ENCODE results near the gene GABRB3.

The GABRB3 gene

DNA sequence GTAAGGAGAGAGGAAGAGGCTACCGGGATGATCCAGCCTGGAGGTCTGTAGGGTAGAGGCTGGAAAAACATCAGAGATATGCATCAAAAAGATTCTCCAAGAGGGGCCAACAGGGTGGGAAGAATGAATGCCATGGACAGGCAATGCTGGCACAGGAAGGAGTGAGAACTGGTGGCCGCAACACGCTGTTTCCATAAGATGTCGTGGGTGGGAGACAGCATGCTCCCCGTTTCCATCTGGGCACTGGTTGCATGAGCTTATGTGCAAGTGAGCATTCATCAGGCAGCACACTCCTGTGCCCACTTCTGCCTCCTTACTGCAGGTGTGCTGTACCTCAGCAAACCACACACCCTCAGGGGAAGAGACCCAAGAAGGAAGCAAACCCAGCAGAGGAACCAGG lies 59.4 kb downstream of the GABRB3 start:
- Mint-ChIP-seq H3K9me3 (peaks cover 7% of the 10 kb centered on the region), H3K4me1 (no peaks in the 10 kb centered on the region), H3K4me3 (no peak overlapping the region), H3K27ac (no peak overlapping the region), H3K36me3 (no peaks in the 10 kb centered on the region), H3K27me3 (peaks cover 4% of the 10 kb centered on the region)

- H3K36me3 Mint-ChIP-seq = no peaks in the 10 kb centered on the region
- H3K4me3 Mint-ChIP-seq = no peak overlapping the region
- peaks cover 4% of the 10 kb centered on the region for H3K27me3 Mint-ChIP-seq
- no peaks in the 10 kb centered on the region for H3K4me1 Mint-ChIP-seq
- H3K27ac Mint-ChIP-seq = no peak overlapping the region
- H3K9me3 Mint-ChIP-seq = peaks cover 2% of the 10 kb centered on the region
Observed at GRCh38 chr15:26712335-26712734, 60.5 kb downstream of the GABRB3 start.

DNA sequence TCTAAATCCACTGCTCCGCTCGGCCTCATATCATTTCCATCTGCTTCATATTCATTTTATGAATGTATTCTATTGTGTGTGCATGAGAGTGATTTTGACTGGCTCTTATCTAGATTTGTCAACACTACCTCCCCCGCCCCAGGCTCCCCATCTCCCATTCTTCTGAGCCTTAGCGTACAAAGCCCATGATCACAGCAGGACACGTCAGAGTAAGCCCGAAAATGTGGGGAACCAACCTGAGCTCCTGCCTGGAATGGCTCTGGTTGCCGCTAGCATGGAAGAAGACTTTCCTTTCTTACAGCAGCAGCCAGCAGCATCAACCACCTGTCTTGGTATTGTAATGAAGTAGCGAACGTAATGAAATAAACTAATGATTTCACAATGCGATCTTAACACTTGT lies 61.4 kb downstream of the GABRB3 start:
- Mint-ChIP-seq H3K36me3 (no peaks in the 10 kb centered on the region), H3K9me3 (no peaks in the 10 kb centered on the region), H3K27me3 (peaks cover 4% of the 10 kb centered on the region), H3K4me1 (no peaks in the 10 kb centered on the region), H3K27ac (no peak overlapping the region), H3K4me3 (no peak overlapping the region)

GRCh38 chr15:26702381-26702780 lies 70.5 kb downstream of the GABRB3 start:
- no peak overlapping the region for H3K27ac Mint-ChIP-seq
- H3K4me3 Mint-ChIP-seq = no peak overlapping the region
- H3K36me3 Mint-ChIP-seq = no peaks in the 10 kb centered on the region
- no peaks in the 10 kb centered on the region for H3K27me3 Mint-ChIP-seq
- peaks cover 18% of the 10 kb centered on the region for H3K9me3 Mint-ChIP-seq
- no peaks in the 10 kb centered on the region for H3K4me1 Mint-ChIP-seq

DNA sequence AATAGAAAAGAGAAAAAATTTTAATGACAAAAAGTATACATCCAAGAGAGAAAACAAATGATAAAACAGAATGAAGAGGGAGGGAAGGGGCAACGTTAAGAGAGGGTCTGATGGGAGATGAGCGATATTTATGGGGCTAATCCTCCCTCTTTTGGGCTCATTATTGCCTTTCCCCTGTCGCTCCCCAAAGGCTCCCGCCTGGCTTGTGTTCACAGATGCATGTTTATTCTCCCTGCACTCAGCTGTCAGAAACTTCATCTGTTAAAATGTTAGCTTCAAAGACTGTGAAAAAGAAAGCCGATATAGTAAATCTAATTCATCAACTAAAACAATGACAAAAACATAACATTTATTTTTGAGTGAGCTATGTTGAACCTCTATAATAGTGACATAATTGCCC lies 74.3 kb downstream of the GABRB3 start:
- no peak overlapping the region for H3K27ac Mint-ChIP-seq
- H3K9me3 Mint-ChIP-seq = peaks cover 31% of the 10 kb centered on the region
- no peaks in the 10 kb centered on the region for H3K4me1 Mint-ChIP-seq
- H3K4me3 Mint-ChIP-seq = no peak overlapping the region
- H3K36me3 Mint-ChIP-seq = no peaks in the 10 kb centered on the region
- H3K27me3 Mint-ChIP-seq = no peaks in the 10 kb centered on the region

- Mint-ChIP-seq H3K27ac (no peak overlapping the region), H3K36me3 (no peaks in the 10 kb centered on the region), H3K4me1 (no peaks in the 10 kb centered on the region), H3K9me3 (peaks cover 31% of the 10 kb centered on the region), H3K27me3 (no peaks in the 10 kb centered on the region), H3K4me3 (no peak overlapping the region)
Observed at GRCh38 chr15:26697913-26698312, 75.0 kb downstream of the GABRB3 start.

- Mint-ChIP-seq H3K9me3 (peaks cover 16% of the 10 kb centered on the region), H3K36me3 (no peaks in the 10 kb centered on the region), H3K4me1 (no peaks in the 10 kb centered on the region), H3K27me3 (no peaks in the 10 kb centered on the region), H3K4me3 (no peak overlapping the region), H3K27ac (no peak overlapping the region)
Observed at GRCh38 chr15:26691249-26691648, 81.6 kb downstream of the GABRB3 start.

- Mint-ChIP-seq H3K27ac (no peak overlapping the region), H3K4me3 (no peak overlapping the region), H3K27me3 (no peaks in the 10 kb centered on the region), H3K4me1 (no peaks in the 10 kb centered on the region), H3K36me3 (no peaks in the 10 kb centered on the region), H3K9me3 (peaks cover 16% of the 10 kb centered on the region)
Observed at GRCh38 chr15:26690778-26691177, 82.1 kb downstream of the GABRB3 start.

DNA sequence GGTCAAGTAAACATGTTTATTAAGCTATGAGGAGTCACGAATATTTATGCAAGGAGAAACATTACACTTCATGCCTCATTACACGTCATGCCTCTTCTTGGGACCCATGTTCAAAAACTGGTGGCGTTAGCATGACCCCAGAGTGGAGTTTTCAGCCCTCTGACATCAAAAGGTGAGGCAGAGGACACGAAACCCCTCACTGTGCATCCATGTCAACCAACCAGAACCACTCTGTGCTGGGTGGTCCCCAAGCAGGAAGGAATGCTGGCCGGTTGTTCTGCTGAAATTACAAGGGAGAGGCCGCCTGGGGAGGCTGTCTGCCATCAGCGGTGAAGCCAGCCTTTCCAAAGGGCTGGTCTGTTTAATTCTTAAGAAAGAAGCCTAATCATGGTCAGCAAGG lies 83.4 kb downstream of the GABRB3 start:
- Mint-ChIP-seq H3K36me3 (no peaks in the 10 kb centered on the region), H3K4me3 (no peak overlapping the region), H3K27ac (no peak overlapping the region), H3K27me3 (no peaks in the 10 kb centered on the region), H3K4me1 (no peaks in the 10 kb centered on the region), H3K9me3 (peaks cover 8% of the 10 kb centered on the region)

- H3K27ac Mint-ChIP-seq = no peak overlapping the region
- H3K9me3 Mint-ChIP-seq = no peaks in the 10 kb centered on the region
- no peaks in the 10 kb centered on the region for H3K27me3 Mint-ChIP-seq
- H3K4me3 Mint-ChIP-seq = no peak overlapping the region
- H3K36me3 Mint-ChIP-seq = no peaks in the 10 kb centered on the region
- no peaks in the 10 kb centered on the region for H3K4me1 Mint-ChIP-seq
Observed at GRCh38 chr15:26686547-26687187, 86.2 kb downstream of the GABRB3 start.

GRCh38 chr15:26682598-26683164 lies 90.2 kb downstream of the GABRB3 start:
- Mint-ChIP-seq H3K27ac (no peak overlapping the region), H3K4me1 (no peaks in the 10 kb centered on the region), H3K9me3 (no peaks in the 10 kb centered on the region), H3K4me3 (no peak overlapping the region), H3K36me3 (no peaks in the 10 kb centered on the region), H3K27me3 (no peaks in the 10 kb centered on the region)

GRCh38 chr15:26679927-26680326 lies 92.9 kb downstream of the GABRB3 start:
- Mint-ChIP-seq H3K9me3 (no peaks in the 10 kb centered on the region), H3K4me1 (no peaks in the 10 kb centered on the region), H3K36me3 (no peaks in the 10 kb centered on the region)

GRCh38 chr15:26676115-26676514 lies 96.8 kb downstream of the GABRB3 start:
- H3K27ac Mint-ChIP-seq = no peak overlapping the region
- no peaks in the 10 kb centered on the region for H3K36me3 Mint-ChIP-seq

More at GRCh38 chr15:26679927-26680326, 92.9 kb downstream of the GABRB3 start:
- no peak overlapping the region for H3K4me3 Mint-ChIP-seq
- no peaks in the 10 kb centered on the region for H3K27me3 Mint-ChIP-seq
- no peak overlapping the region for H3K27ac Mint-ChIP-seq

DNA sequence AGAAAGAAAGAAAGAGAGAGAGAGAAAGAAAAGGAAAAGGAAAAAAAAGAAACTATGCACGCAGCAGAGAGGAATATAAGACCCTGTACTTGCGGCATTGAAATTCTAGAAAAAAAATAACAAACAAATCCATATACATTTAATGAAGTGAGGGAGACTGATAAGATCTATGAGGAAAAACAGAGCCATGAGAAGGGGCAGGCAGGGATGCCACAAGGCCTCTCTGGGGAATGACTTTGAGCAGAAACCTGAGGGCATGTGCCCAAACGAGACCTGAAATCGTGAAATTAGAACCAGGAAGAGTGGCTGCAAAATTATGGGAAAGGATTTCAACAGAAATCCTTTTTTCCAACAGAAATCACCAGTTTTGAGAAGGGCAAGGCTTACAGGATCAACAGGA lies 98.4 kb downstream of the GABRB3 start:
- Mint-ChIP-seq H3K4me1 (no peaks in the 10 kb centered on the region), H3K9me3 (no peaks in the 10 kb centered on the region), H3K4me3 (no peak overlapping the region), H3K27me3 (peaks cover 2% of the 10 kb centered on the region), H3K27ac (no peak overlapping the region), H3K36me3 (no peaks in the 10 kb centered on the region)

More at GRCh38 chr15:26676115-26676514, 96.8 kb downstream of the GABRB3 start:
- Mint-ChIP-seq H3K4me1 (no peaks in the 10 kb centered on the region), H3K4me3 (no peak overlapping the region), H3K9me3 (no peaks in the 10 kb centered on the region), H3K27me3 (peaks cover 2% of the 10 kb centered on the region)

DNA sequence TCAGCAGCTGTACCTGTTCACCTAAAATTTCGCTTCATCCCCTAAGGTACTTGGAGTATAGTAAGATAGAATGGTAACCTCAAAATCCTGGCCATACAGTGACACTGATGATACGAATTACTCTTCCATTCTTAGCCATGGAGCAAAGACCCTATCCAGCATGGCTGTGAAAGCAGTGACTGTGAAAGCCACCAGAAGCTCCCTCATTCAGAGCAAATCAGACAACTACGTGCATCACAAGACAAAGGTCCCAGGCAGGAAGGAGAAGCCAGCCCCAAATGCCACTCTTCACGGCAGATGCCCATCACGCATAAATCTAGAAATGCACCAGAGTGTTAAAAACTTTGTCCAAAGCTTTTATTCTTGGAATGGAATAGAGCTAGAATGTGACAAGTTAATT lies 99.4 kb downstream of the GABRB3 start:
- Mint-ChIP-seq H3K4me1 (no peaks in the 10 kb centered on the region), H3K36me3 (no peaks in the 10 kb centered on the region), H3K9me3 (no peaks in the 10 kb centered on the region), H3K4me3 (no peak overlapping the region), H3K27me3 (peaks cover 2% of the 10 kb centered on the region), H3K27ac (no peak overlapping the region)

- Mint-ChIP-seq H3K4me1 (no peaks in the 10 kb centered on the region), H3K27me3 (peaks cover 2% of the 10 kb centered on the region), H3K9me3 (no peaks in the 10 kb centered on the region), H3K27ac (no peak overlapping the region), H3K36me3 (no peaks in the 10 kb centered on the region), H3K4me3 (no peak overlapping the region)
Observed at GRCh38 chr15:26670116-26670515, 102.8 kb downstream of the GABRB3 start.
